HUES6 (cell line): ENCODE measurements around the gene HEYL.

Experiments
- H3K27ac ChIP-seq: 2 replicates; pipeline ENCODE4 v1.7.0; 2013; ENCODE audit warnings: low read depth, mild to moderate bottlenecking, low read length, inconsistent platforms
- H3K27me3 ChIP-seq: 2 replicates; pipeline ENCODE4 v1.6.1; 2013; ENCODE audit warnings: low read length; ENCODE audit not compliant: control insufficient read depth, insufficient read depth
- H3K36me3 ChIP-seq: 2 replicates; pipeline ENCODE4 v1.6.1; 2013; ENCODE audit warnings: low read length; ENCODE audit not compliant: control insufficient read depth, insufficient read depth
- H3K4me1 ChIP-seq: 2 replicates; pipeline ENCODE4 v1.6.1; 2013; ENCODE audit warnings: low read length; ENCODE audit not compliant: control insufficient read depth, insufficient read depth
- H3K4me3 ChIP-seq: 2 replicates; pipeline ENCODE4 v1.5.1; 2013; ENCODE audit warnings: low read depth, low read length
- H3K9ac ChIP-seq: one replicate; pipeline ENCODE4 v1.6.1; 2013; ENCODE audit warnings: mild to moderate bottlenecking, low read length
- H3K9me3 ChIP-seq: 2 replicates; pipeline ENCODE4 v1.6.1; 2013; ENCODE audit warnings: low read depth, low read length; ENCODE audit not compliant: control insufficient read depth, insufficient read depth

HEYL gene

DNA sequence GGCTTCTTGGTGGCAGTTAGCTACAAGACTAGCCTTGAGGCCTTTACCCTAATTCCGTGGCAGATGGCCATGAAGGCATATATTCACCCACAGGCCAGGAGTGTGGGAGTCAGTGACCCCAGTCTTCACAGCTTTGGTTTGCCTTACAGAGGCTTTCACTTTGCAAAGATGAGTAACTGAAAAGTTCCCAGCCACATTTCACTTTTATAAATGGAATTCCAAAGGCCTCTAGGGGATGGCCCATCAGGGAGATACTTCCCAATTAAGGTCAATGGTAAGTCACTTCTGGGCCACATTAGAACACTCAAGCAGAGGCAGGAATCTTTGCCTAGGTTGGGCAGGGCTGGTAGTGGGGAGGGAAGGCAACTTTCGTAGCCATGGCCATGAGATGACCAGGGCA lies 13.1 kb upstream of the HEYL start:
- H3K9ac ChIP-seq: no peak overlapping the region
- H3K4me3 ChIP-seq: no peak overlapping the region
- H3K27ac ChIP-seq: no peak overlapping the region
- no peaks in the 10 kb centered on the region for H3K36me3 ChIP-seq
- H3K4me1 ChIP-seq: no peaks in the 10 kb centered on the region; the same call in 1 of the 2 replicates
- peaks cover 72% of the 10 kb centered on the region for H3K27me3 ChIP-seq
- no peaks in the 10 kb centered on the region for H3K9me3 ChIP-seq

DNA sequence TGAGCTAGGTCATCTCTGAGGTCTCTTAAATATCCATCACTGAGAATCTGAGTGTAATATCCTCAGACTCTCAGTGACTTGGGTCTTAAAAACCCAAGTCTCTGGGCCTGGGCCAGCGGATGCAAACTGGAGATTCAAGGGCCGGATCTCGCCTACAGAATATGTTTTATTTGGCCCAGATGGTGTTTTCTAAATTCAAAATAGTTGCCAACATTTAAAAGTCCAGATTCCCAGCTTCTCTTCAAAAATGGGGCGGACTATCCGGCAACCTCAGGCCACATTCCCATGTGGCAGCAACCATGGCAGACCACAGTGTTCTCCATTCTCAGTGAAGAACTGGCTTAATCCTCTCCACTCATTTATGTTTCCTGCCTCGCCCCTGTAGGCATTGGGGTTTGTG lies 12.7 kb upstream of the HEYL start:
- no peaks in the 10 kb centered on the region for H3K36me3 ChIP-seq
- H3K9ac ChIP-seq: no peak overlapping the region
- peaks cover 2% of the 10 kb centered on the region; the same call in 1 of the 2 replicates for H3K4me1 ChIP-seq
- H3K27me3 ChIP-seq: peaks cover 72% of the 10 kb centered on the region
- no peak overlapping the region for H3K27ac ChIP-seq
- H3K4me3 ChIP-seq: no peak overlapping the region
- H3K9me3 ChIP-seq: no peaks in the 10 kb centered on the region

DNA sequence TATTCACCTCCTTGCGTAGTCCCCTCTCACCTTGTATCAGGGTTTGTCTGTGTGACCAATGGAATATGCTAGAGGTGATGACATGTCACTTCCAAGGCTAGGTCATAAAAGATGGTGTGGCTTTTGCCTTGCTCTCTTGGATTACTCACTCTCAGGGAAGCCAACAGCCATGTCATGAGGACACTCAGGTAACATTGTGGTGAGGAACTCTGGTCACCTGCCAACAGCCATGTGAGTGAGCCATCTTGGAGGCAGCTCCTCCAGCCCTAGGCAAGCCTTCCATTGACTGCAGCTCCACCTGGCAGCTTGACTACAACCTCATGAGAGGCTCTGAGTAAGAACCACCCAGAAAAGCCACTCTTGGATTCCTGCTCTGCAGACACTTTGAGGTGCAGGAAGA lies 11.0 kb upstream of the HEYL start:
- Histone ChIP-seq H3K9me3 (no peaks in the 10 kb centered on the region), H3K27me3 (peaks cover 65% of the 10 kb centered on the region), H3K4me1 (peaks cover 8% of the 10 kb centered on the region), H3K36me3 (no peaks in the 10 kb centered on the region), H3K4me3 (no peak overlapping the region), H3K9ac (no peak overlapping the region), H3K27ac (no peak overlapping the region)

DNA sequence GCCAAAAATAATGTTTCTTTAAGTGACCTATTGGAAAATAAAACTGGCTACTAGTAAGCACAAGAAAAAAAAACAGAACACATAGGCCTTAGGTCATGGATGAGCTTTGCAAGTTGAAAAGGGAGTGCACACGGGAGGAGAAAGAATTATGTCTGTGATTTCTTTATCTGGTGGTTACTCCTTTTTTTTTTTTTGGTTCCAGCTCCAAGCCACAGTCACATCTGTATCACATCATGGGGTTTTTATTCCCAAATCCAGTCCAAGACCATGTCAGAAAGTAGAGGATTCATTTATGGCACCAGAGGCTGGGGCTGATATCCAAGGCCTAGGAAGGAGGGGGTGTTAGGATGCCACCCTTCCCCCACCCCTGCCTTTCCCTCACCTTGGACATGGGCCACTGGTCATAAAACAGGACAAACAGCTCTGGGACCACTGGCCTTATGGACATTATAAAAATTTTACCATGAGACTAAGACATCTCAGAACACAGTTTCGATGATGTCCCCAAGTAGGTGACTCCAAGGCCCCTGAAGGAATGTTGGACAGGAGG lies 10.3 kb upstream of the HEYL start:
- H3K9ac ChIP-seq: no peak overlapping the region
- no peak overlapping the region for H3K27ac ChIP-seq
- no peaks in the 10 kb centered on the region for H3K36me3 ChIP-seq
- H3K9me3 ChIP-seq: no peaks in the 10 kb centered on the region
- H3K4me1 ChIP-seq: peaks cover 8% of the 10 kb centered on the region
- peaks cover 67% of the 10 kb centered on the region for H3K27me3 ChIP-seq
- no peak overlapping the region for H3K4me3 ChIP-seq

DNA sequence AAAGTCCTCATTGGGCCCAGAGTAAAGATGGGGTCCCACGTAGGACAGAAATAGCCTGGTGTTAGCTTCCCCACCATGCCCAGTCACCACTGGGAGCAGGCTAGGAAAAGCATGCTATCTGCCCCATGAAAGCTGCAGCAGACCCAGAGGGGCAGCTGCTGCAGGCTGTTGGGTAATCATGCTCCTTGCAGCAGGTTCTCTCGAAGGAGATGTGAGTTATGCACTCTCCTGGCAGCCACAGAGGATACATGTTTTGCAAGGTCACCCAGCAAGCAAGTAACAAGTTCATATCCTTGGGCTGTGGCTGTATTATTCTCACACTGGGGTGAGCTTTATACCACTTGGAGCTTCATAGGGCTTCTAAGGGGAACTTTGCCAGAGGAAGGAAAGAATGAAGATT lies 9.1 kb upstream of the HEYL start:
- Histone ChIP-seq H3K9me3 (no peaks in the 10 kb centered on the region), H3K27me3 (peaks cover 67% of the 10 kb centered on the region), H3K36me3 (no peaks in the 10 kb centered on the region), H3K4me1 (peaks cover 8% of the 10 kb centered on the region), H3K9ac (no peak overlapping the region), H3K4me3 (no peak overlapping the region), H3K27ac (no peak overlapping the region)

DNA sequence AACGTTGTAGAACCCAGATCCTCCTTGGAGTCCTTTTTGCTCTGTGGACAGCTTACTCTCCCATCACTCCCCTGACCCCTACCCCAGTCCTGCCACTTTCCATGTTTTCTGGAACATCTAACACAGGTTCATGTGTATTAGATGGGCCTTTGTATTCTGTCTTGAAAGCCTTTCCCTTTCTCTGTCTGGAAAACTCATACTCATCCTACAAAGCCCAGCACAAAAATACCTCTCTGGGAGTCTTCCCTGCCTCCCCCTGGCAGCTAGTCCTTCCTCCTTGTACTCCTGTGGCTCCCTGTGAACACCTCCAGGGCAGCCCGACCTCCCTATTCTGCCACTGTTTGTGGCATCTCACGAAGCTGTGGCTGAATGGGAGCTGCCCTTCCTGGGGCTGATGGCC lies 7.8 kb upstream of the HEYL start:
- Histone ChIP-seq H3K27ac (no peak overlapping the region), H3K4me1 (peaks cover 8% of the 10 kb centered on the region), H3K9ac (no peak overlapping the region), H3K27me3 (peaks cover 78% of the 10 kb centered on the region), H3K36me3 (no peaks in the 10 kb centered on the region), H3K9me3 (no peaks in the 10 kb centered on the region), H3K4me3 (no peak overlapping the region)

DNA sequence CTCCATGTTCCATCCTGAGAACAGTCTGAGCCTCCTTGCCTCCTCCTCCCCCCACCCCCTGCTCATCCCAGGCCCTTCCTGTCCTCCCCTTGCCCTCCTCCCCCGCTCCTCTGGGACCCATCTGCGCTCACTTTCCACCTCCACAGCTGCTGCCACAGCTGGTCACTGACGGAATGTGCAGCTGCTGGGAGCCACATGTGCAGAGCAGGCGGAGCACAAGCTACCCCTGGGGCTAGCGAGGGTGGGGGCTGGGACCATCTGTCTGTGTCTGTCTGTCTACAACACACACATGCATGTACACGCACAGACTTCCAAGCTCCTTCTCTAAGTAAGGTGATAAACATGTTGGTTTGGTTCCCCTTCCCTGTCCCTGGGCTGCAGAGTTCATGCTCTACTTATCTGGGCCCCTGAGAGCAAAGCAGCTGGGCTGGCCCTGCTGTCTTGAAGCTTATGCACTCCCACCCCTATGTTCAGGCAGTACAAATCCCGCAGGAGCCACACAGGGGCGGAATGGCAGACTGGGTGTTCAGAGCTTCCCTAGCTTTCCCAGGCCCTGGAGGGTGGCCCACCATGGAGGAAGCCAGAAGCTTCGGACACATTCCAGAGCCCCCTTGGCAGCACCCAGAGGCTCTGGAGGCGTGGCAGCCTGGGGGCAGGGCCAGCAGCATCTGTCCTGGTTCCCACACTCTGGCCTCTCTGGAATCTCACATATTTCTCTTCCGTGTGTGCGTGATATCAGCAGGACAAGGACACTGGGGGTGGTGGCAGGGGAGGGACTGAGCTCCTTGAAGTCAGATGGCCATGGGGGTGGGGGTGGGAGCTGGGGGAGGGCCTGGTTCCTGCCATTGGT lies 7.0 kb upstream of the HEYL start:
- Histone ChIP-seq H3K27me3 (peaks cover 79% of the 10 kb centered on the region), H3K27ac (no peak overlapping the region; the same call in 1 of the 2 replicates), H3K4me1 (peaks cover 8% of the 10 kb centered on the region)

DNA sequence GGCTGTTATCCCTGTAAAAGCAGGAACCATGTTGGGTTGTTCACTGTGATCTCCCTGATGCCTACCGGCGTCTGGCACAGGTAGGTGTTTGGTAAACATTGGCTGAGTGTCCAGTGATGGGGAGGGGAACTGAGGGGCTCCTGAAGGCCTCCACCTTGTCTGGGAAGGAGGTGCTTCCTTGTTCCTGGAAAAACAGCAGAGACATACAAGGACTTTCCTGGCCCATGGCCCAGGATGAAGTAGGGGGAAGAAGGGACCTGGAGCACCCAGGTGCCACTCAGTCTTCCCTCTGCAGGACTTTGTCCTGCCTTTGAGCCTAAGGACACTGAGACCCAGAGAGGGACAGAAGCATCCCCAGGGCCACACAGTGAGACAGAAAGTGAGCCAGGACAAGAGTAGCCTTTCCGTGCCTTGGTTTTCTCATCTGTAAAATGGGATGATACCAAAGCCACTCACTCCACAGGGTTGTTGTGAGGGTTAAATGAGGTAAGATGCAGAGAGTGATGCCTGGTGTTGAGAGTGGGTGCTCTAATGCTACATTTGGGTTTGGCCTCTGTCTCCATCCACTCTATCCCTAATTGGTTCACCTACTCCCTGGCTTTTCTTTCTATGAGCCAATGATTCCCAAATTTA lies 6.1 kb upstream of the HEYL start:
- no peak overlapping the region for H3K4me3 ChIP-seq
- no peak overlapping the region for H3K9ac ChIP-seq
- H3K9me3 ChIP-seq: no peaks in the 10 kb centered on the region
- H3K27me3 ChIP-seq: peaks cover 79% of the 10 kb centered on the region
- no peak overlapping the region for H3K27ac ChIP-seq
- H3K36me3 ChIP-seq: no peaks in the 10 kb centered on the region
- peaks cover 8% of the 10 kb centered on the region for H3K4me1 ChIP-seq

More for the DNA sequence above, 7.0 kb upstream of the HEYL start:
- Histone ChIP-seq H3K4me3 (no peak overlapping the region), H3K9ac (no peak overlapping the region), H3K36me3 (no peaks in the 10 kb centered on the region), H3K9me3 (no peaks in the 10 kb centered on the region)

DNA sequence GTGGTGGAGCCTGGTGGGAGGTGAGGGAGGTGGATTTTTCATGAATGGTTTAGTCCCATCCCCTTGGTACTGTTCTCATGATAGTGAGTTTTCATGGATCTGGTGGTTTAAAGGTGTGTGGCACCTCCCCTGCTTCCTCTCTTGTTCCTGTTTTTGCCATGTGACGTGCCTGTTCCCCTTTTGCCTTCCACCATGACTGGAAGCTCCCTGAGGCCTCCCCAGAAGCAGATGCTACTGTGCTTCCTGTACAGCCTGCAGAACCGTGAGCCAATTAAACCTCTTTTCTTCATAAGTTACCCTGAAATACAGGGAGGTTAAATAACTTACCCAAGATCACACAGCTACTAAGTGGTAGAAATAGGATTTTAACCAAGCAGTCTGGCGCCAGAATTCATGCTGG lies 4.3 kb upstream of the HEYL start:
- no peak overlapping the region for H3K27ac ChIP-seq
- no peaks in the 10 kb centered on the region for H3K9me3 ChIP-seq
- peaks cover 8% of the 10 kb centered on the region for H3K4me1 ChIP-seq
- H3K4me3 ChIP-seq: no peak overlapping the region
- H3K36me3 ChIP-seq: no peaks in the 10 kb centered on the region
- H3K27me3 ChIP-seq: peaks cover 87% of the 10 kb centered on the region
- H3K9ac ChIP-seq: no peak overlapping the region

DNA sequence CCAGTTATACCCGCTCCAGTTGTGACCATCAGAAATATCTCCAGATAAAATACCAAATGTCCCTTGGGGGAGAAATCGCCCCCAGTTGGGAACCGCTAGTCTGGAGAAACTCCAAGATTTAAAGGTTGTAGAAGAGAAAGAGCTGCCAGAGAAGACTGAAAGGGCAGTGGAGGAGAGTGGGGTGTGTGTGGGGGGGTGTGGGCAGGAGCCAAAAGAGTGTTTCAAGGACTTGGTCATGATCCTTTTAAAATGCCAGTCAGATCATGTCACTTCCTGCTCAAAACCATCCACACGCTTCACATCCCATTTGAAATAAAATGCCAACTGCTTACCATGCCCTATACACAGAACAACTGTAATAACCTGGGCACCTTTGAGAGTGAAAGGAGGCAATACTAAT lies 3.4 kb upstream of the HEYL start:
- H3K9me3 ChIP-seq: no peaks in the 10 kb centered on the region
- no peaks in the 10 kb centered on the region for H3K36me3 ChIP-seq
- H3K27me3 ChIP-seq: peaks cover 87% of the 10 kb centered on the region
- no peak overlapping the region for H3K27ac ChIP-seq
- no peak overlapping the region for H3K4me3 ChIP-seq
- H3K9ac ChIP-seq: no peak overlapping the region
- peaks cover 8% of the 10 kb centered on the region for H3K4me1 ChIP-seq

DNA sequence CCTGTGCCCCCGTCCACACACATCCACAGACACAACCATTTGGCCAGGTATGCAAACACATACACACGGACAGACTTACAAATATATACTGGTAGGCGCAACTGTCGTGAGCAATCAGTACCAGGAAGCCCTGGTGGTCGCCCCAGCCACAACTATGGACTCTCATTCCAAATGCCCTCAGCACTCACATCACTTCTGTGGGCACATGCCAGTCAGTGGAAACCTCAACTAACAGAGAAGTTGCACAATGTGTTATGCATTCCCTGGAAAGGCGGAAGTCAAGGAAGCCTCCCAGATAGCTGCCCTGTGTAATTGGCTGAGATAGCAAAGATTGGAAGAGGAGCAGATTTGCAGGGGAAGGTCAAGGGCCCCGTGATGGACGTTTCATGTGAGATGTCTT lies 1.4 kb upstream of the HEYL start:
- Histone ChIP-seq H3K27ac (no peak overlapping the region), H3K9ac (no peak overlapping the region), H3K27me3 (peaks cover 92% of the 10 kb centered on the region), H3K36me3 (no peaks in the 10 kb centered on the region), H3K9me3 (no peaks in the 10 kb centered on the region), H3K4me1 (no peaks in the 10 kb centered on the region), H3K4me3 (no peak overlapping the region)
